Effector CD8-positive, alpha-beta T cell (primary cell): Measurements from ENCODE around the gene ATP2C2.

Experiments
- DNase-seq: peaks from one replicate; lab custom pipeline; 2025; lab: John Stamatoyannopoulos, UW

The ATP2C2 gene

DNA sequence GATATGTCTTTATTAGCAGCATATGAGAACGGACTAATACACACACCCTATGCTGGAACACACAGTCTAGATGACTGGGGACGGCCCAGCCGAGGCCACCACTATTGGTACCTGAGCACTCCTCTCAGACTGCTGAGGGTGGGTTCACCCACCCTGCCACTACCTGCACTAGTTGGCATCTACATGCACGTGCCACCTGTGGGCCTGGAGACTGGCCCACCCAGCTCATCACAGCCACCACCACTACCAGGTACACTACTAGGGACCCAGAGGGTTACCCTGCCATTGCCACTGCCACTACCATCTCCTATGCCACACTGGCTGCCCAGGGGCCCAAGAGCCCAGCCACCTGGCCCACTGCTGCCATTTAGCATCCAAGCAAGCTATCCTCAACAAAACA is 103.6 kb downstream of the ATP2C2 start:
- no peak for DNase-seq

DNA sequence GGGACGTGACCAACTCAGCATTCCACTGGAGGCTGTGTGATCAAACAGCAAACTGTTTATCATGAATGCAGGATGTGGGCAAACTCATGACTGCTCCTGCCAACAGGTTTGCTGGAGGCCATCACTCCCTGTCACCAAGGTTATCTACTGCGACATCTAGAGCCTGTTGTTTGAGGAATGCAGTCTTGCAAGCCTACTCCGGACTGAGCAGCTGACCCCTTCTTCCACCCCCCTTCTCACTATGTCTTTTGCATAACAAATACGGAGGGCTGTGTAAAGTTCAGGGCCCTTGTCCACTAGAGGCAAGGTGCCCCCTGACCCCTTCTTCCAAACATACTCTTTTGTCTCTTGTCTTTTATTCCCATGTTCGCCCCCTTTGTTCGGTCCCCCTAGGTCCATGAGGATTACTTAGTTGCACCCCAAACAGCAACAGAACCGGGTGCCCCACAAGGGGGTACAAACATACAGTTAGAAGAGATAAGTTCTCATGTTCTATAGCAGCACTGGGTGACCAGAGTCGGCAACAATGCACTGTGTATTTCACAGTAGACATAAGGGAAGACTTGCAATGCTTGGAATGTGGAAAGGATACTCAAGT is 107.4 kb downstream of the ATP2C2 start:
- DNase-seq = no peak

DNA sequence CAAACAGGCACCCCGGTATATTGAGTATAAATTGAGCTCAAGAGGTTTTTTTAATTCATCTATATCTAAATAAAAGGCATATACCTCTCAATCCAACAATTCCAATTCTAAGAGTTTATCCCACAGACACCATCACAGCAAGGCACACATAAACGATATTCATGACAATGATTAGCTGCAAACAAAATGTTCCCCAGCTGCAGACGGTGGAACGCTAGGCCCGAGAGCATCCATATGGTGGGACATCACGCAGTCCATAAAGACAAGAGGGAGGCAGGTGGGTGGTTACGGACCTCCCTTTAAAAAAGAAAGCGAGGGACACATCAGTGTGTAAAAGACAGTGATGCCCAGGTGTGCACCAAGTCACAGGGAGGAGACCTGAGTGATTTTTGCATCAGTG is 108.1 kb downstream of the ATP2C2 start:
- no peak for DNase-seq

DNA sequence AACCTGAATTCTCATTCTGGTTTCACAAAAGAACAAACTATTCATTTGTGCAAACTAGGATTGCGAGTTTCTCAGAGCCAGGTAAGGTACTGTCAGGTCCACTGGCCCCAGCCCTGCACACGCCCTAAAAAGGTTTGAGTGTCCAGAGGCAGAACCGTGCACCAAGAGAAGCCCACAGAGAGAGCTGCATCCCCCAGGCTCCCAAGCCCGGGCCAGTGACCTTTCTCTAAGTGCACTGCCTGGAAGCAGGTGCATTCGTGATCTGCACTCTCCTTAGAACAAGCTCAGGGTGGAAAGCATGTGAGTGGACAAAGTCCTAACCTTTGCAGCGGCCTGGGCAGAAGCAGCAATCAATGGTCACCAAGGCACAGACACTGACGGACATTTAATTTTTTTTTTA is 109.3 kb downstream of the ATP2C2 start:
- DNase-seq = no peak

DNA sequence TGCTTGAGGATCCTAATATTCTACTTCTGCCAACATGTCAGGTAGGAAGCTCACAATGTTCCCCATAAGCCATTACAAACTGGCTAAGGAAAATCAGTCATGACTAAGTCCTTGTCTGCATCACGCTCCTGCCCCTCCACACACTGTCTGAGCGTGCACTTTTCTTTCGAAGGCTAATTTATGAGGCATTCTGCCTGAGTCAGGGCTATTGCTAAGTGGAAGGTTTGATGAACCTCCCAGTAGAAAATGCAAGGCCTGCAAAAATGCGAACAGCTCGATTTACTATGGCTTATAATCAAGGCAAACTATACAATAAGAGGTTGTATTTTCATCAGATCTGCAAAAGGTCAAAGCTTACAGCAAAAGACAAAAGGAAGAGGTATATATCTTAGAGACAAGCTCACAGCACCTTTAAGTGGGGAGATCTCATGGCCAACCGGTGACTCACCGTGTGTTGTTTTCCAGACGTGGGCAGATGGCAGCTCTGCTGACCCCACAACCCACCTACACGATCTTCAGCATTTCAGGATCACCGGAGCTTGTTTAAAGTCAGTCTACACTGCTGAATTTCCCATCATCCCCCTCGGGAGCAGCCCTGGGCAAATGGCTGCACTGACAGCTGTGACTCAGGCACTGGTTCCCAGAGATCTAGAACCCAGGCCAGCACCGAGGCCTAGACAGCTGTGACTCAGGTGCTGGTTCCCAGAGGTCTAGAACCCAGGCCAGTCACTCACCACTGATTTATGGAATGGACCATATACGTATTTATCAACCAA is 110.0 kb downstream of the ATP2C2 start:
- no peak for DNase-seq

DNA sequence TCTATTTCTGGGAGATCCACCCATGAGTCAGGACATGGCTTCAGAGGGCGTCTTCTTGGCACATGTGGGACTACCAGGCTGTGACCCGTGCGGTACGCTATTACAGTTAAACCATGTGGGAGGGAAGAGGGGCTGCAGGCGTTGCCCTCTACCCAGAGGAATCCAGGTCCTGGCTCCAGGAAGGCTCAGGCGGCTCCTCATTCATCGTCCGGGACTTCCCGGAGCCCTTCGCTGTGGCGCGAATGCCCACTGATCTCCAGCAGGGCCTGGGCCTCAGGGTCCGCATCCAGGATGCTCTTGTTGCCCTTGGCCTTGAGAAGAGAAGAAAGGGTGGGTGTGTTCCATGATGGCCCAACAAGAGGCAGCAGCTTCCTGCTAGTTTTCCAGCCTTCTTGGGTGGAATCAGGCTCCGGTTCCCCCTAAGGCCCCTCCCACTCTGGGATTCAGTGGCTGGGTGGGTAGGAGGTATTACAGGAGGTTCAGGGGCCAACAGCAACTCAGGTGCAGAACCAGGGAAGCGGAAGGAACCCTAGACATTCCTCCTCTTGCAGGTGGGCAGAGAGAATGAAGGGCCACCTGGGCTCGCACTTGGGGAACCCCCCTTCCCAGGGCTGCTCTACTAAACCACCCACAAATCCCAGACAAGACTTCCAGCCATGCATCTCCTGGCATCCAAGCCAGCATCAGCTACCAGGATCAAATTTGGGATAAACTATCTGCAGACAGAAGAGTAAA is 111.5 kb downstream of the ATP2C2 start:
- DNase-seq = no peak

DNA sequence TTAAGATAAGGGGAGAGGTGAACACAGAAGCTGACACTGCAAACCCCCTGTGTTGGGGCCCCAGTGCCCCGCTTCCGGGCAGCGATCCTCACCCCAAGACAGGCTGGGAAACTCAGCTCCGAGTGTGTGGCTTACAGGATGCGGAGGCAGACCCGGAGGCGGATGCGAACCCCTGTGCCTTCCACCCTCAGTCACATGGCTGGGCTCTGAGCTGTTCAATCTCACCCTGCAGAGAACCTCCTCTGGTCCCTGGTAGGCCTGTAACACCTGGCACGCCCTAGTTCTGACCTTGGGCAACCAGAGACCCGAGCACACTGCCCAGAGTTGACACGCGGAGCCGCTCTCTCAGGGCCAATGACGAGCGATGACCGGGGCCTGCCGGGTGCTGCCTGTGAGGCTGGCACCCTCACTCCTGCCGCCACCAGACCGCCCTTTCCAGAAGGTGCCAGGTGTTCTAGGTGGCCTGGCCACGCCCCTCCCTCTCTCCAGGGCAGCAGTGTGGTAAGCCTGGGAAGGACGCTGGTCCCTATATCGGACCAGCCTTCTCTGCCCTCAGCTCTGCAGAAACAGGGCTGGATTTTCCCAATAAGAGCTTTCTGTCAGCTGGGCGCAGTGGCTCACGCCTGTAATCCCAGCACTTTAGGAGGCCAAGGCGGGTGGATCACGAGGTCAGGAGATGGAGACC is 112.9 kb downstream of the ATP2C2 start:
- no peak for DNase-seq

DNA sequence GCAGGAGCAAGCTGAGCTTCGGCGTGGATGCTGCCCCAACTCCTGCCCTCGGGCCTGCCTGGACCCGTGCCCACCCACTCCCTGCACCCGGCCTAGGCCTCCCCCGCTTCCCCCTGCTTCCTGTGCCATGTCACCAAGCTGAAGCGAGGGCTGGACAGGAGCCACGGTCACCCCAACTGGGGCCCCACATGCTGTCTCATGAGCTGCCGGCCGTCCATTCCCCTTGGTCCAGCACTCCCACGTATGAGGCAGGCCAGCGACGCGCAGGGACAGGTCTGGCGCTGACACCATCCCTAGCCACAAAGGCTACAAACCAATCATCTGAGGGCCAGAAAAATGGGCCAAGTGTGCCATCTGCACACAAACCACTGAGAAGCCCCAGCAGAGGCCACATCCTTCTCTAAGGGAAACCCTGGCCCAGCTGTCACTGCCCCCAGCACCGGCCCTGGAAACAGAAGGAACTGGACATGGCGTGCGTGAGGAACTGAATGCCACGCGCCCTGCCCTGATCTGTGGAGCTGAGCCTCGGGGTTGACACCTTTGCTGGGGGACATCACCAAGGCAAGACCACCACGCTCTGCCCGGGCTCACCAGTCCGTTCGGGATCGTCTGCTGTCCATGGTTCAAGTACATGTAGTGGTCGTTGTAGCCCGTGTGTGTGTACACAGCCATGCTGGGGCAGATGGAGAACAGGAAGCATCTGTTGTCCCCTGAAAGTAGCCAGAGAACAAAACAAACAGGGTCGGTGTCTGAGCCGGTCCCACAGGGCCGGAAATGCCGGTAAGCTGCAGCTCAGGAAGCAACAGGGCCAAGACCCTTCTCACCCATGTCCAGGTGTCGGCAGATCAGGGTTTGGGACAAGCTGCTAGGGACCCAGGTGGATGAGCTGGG is 113.9 kb downstream of the ATP2C2 start:
- DNase-seq = no peak

DNA sequence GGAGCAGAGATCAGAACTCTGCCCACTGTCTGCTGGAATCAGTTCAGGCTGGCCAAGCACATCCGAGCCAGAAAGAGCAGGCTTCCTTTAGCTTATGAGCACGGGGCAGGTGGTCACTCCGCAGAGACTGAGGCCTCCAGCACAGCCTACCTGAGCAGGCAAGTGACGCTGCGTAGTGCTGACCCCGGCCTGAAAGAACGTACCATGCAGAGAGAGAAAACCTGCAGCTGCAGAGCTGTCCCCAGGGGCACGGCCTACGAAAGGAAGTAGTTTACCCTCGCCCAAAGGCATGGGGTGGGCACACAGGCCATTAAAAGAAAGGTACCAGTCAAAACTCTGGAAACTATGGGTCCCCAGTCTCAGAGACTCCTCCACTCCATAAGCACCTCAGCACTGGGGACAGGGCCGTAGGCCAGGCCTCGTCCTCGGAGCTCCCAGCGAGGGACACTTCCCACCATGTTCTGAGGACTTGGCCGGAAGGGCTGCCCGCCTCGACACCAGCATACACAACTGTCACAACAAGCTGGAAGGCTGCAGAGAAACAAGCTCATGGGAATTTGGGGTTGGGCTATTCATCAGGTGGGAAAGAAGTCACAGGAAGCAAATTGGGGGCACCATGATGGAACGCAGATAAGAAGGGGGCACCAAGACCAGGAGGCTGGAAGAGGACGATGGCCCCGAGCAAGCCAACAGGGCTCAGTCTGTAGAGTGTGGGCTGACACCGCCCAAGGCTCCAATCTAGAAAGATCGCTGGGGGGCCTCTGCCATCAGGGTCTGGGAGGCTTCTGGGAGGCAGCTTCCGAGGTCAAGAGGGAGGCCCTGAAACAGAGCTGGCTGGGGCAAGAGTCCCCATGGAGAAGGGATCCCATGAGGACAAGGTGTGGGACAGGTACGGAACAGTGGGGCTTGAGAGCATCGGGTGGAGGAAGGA is 114.9 kb downstream of the ATP2C2 start:
- no peak for DNase-seq

DNA sequence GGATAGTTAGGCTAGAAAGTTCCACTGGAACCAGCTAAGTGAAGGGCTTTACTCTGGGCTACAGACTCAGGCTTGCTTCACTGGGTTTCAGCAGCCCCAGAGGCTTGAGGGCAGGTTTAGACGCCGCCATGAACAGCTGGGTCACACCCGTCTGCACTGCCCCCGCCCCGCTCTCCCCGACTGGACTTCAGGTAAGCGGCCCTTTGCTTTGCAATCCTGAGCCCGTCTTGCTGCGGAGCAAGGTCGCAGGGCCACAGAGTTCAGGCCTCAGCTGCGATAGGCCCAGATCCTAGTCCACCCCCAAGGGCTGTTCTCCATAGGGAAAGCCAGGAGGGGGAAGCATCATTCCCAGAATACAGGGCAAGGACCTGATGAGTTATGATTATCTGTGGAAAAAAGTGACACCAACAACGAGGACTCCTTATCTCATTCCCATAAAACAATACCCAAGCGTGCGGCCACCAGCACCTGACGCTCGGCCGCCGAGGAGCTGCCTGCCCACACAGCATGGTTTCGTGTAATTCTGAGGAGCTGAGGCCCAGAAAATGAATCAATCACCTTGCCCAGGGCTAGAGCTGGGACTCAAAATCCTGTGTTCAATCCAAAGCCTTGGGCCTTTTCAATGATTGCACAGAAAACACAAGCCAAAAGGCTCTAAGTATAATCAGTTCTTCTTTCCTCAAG is 115.7 kb downstream of the ATP2C2 start:
- no peak for DNase-seq

DNA sequence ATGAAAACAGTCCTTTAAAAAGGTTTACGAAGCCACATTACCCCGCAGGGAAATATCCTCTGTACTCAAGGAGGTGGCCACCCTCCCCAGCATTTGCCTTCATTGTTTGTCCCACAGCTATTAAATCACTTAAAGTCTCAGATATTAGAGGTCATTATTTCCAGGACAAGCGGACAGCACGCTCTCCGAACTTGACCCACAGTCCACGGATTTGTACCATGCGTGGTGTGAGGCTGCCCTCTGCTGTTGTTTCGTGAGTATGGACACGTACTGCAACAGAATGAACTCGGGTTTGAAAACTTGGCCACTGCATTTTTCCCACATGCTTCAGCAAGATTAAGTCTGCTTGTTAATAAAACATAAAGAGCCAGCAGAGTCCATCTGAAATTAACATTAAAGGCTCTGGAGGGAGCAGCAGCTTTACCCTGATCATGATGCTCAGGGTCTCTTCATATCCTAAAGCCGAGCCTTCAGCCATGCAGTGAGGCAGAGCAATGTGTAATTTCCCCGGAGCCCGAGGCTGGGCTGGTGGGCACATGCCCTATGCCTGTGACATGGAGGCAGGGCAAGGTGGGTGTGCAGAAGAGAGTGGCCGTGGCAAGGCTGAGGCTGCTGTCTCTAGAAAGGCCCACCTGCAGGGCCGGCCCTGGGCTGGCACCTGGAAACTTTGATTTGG is 116.4 kb downstream of the ATP2C2 start:
- DNase-seq = no peak

DNA sequence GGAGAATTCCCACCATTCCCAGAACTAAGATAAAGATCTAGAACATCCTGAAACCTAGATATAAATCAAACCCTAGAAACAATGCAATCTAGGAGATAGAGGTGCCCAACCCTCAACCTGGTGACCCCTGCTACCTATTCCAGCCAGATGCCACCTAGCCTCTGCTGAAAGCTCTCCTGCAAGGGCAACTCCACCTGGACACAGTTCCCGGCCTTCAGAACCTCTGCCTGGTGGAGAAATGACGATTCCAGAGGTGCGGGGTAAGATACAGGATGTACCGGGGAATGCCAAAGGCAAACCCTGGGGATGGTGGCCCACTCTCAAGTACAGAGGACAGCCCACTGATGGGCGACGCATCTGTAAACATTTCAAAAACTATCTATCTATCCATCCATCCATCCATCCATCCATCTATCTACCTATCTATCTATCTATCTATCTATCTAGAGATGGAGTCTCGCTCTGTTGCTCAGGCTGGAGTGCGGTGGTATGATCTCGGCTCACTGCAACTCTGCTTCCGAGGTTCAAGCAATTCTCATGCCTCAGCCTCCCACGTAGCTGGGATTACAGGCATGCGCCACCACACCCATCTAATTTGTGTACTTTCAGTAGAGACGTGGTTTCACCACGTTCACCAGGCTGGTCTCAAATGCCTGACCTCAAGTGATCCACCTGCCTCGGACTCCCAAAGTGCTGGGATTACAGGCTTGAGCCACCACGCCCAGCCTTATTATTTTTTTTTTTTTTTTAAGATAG is 117.1 kb downstream of the ATP2C2 start:
- no peak for DNase-seq

DNA sequence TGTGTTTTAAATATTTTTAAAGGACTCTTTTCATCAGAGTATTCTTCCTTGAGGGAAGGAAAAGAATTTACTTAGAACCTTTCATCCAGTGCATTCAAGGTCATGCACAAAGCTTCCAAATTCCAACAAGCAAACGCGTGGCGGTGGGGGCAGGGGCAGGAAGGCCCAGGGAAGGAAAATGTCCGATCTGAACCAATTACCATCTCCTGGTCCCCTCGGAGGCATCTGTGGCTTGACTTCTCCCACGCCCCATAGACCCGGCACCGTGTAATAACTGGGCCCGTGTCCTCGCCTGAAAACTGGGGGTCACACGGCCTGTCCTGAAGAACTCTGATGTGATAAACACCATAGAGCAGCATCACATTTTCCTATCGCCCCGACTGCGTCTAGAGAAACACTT is 117.8 kb downstream of the ATP2C2 start:
- DNase-seq = no peak

DNA sequence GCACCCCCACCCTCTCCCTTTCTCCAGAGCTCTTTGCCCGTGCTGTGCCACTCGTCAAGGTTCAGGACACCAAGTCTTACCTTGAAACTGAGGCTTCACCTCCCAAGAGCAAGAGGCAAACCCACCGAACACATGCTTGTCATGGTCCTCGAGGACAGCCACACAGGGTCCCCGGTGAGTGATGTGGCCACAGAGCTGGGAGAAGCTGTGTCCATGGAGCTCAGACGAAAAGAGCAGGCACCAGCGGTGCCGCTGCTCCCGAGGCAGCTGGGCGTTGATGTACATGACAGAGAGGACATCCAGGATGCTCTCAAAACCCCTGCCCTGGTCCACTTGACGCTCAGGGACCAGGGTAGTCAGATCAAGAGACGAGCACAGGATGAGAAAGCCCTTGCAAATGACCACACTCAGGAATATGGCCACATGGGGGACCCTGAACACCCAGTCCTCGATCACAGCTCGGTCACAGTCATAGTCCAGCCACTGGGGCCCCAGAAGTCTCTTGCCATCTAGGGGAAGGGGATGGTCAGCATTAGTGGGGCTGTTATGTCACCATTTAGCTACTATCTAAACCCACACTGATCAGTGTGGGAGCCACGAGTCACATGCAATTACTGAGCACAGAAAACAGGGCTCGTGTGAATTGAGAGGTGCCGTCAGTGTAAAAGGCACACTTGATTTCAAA is 118.4 kb downstream of the ATP2C2 start:
- DNase-seq = no peak

DNA sequence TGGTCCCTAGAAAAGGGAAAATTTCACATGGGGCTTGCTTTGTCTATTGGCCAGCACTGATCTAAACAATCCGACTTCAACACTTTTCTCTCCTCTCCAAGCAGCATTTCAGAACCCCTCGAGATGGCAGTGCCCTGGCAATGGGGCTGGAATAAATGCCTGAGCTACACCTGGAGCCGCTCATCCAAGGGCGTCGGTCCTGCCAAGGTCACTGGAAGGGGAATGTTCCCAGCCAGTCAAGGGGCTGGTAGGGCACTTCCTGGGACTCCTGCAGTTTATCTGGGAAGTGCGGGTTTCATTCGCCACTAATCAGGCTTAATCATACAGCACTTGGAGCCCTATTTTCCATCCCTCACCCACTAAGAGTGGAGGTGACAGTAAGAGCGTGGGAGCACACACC is 119.0 kb downstream of the ATP2C2 start:
- DNase-seq = no peak

DNA sequence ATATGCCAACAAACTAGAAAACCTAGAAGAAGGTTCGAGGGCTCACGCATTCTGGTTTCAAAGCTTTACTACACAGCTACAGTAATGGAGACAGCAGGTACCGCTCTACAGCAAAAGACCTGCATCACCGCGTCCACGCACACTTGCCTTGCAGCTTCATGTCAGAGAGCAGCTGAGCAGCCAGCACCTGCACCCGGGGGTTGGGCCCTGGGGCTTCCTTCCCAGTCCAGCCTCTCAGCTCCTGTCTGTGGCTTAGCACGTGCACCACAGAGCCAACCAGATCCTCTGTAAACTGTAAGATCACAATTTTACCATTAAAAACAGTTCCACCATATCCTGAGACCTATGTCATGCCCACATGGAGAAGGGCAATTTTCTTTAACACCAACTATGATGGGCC is 120.8 kb downstream of the ATP2C2 start:
- no peak for DNase-seq

DNA sequence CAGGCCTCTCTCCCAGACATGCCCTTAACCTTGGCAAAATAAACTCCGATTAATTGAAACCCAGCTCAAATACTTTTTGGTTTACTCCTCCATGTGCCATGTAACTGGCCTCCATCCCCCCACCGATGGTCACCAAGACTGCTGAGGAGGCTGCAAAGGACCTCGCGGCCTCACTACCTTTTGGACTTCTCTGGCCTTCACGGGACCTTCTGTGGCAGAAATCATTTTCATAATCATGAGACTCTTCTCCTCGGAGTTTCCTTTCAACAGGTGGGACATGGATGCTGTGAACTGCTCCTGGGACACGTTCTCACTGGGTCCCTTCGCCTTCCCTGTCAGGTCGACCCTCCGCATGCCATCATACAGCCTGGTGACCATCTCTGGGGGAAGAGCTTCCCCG is 127.2 kb downstream of the ATP2C2 start:
- no peak for DNase-seq

DNA sequence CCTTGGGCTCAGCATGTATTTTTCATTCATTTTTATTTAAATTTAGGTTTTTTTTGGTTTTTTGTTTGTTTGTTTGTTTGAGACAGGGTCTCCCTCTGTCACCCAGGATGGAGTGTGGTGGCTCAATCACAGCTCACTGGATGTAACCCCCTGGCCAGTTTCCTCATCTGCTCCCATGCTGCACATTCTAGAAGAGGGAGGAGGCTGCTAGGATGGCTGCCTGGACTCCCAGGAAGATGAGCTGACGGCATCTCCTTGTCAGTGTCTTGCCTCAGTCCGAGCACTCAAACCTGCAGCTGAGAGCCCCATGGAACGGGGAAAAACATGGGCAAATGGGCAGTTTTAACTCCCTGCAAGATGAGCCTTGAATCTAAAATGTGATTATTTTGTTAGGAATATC is 128.7 kb downstream of the ATP2C2 start:
- DNase-seq = no peak
